Left lobe of liver (tissue), 2 donors: ENCODE results near the gene ANKS1A. TPM values are rescaled to one million over a fixed set of nuclear protein-coding genes. Genes with fewer than 3 reads are reported as not detected.
"Not testable (repeated sequence)": the region's sequence is repeated elsewhere in the genome, so short reads cannot be mapped to it uniquely, and the experiment has no call there.

Experiments used
- ATAC-seq: fragments of 200-7000 bp; cut with Tn5 transposase; one replicate; pipeline ENCODE4 v1.9.1; 2020; ENCODE audit warnings: mild to moderate bottlenecking, moderate library complexity
- DNase-seq: peaks from one replicate; pipeline ENCODE4 v3.0.0-alpha.2; 2020; ENCODE audit warnings: low spot score
- total RNA-seq: library from RNA; stranded (reverse); gene quantifications from one replicate; pipeline ENCODE4 v1.2.1, GENCODE V29; 2021
- donor health status: DM: no; HTN: no; CAD: no; lungs with moderate emphysema.
- donor health status: DM: no; HTN: yes; CAD: no.

The ANKS1A gene
- total RNA-seq: 13.4 TPM

GRCh38 chr6:34888874-34889555, at the start of gene ANKS1A:
Gene ANKS1A (plus strand): TSS chr6:34889255. CDS start chr6:34889403, 148 bp downstream.
- peak; percentile 94 for ATAC-seq

GRCh38 chr6:34839666-34840352, 49.2 kb upstream of the ANKS1A start:
- DNase-seq (no peak), ATAC-seq (peak; percentile 28)

More at GRCh38 chr6:34888874-34889555, at the start of gene ANKS1A:
- peak; percentile 94 for DNase-seq

GRCh38 chr6:34849066-34849465, 40.0 kb upstream of the ANKS1A start:
- ATAC-seq, DNase-seq: not testable (repeated sequence)

GRCh38 chr6:34851361-34851760, 37.7 kb upstream of the ANKS1A start:
- ATAC-seq: no peak
- DNase-seq: no peak

GRCh38 chr6:34852406-34853085, 36.5 kb upstream of the ANKS1A start:
- no peak for ATAC-seq
- DNase-seq: no peak

- DNase-seq (no peak), ATAC-seq (no peak)
Observed at GRCh38 chr6:34855463-34855862, 33.6 kb upstream of the ANKS1A start.

GRCh38 chr6:34858681-34859080, 30.4 kb upstream of the ANKS1A start:
- DNase-seq (no peak), ATAC-seq (peak; percentile 22)

- ATAC-seq: peak; percentile 27
Observed at GRCh38 chr6:34859951-34860350, 29.1 kb upstream of the ANKS1A start.

GRCh38 chr6:34860776-34861175, 28.3 kb upstream of the ANKS1A start:
- no peak for ATAC-seq
- DNase-seq: no peak

More at GRCh38 chr6:34859951-34860350, 29.1 kb upstream of the ANKS1A start:
- DNase-seq: no peak

- ATAC-seq (no peak), DNase-seq (no peak)
Observed at GRCh38 chr6:34864007-34864406, 25.0 kb upstream of the ANKS1A start.

- peak; percentile 54 for ATAC-seq
- no peak for DNase-seq
Observed at GRCh38 chr6:34865107-34865506, 23.9 kb upstream of the ANKS1A start.

GRCh38 chr6:34866509-34866908, 22.5 kb upstream of the ANKS1A start:
- no peak for DNase-seq
- ATAC-seq: peak; percentile 78

GRCh38 chr6:34867484-34867883, 21.6 kb upstream of the ANKS1A start:
- no peak for ATAC-seq
- no peak for DNase-seq

GRCh38 chr6:34871853-34872252, 17.2 kb upstream of the ANKS1A start:
- DNase-seq: no peak
- no peak for ATAC-seq

- ATAC-seq (peak; percentile 39), DNase-seq (no peak)
Observed at GRCh38 chr6:34872332-34872731, 16.7 kb upstream of the ANKS1A start.

GRCh38 chr6:34875292-34876213, 13.5 kb upstream of the ANKS1A start:
- DNase-seq (no peak), ATAC-seq (no peak)

GRCh38 chr6:34876472-34876871, 12.6 kb upstream of the ANKS1A start:
- ATAC-seq (no peak), DNase-seq (no peak)

- no peak for DNase-seq
- ATAC-seq: no peak
Observed at GRCh38 chr6:34877259-34877658, 11.8 kb upstream of the ANKS1A start.

- DNase-seq (no peak), ATAC-seq (no peak)
Observed at GRCh38 chr6:34877869-34878485, 11.1 kb upstream of the ANKS1A start.

GRCh38 chr6:34884073-34884472, 5.0 kb upstream of the ANKS1A start:
- not testable (repeated sequence) for ATAC-seq, DNase-seq
